K562 treated with DMSO at 1 percent for 24 hours (cell line): Measurements from ENCODE around the gene ZNF880. TPM values are rescaled to one million over a fixed set of nuclear protein-coding genes. Genes with fewer than 3 reads are reported as not detected.

Experiments
- total RNA-seq: library from RNA; unstranded; fragments of 300-600 nt; gene quantifications from 2 replicates; pipeline ENCODE4 v1.2.3, GENCODE V29; 2022; ENCODE audit warnings: low read depth; ENCODE audit not compliant: insufficient read depth

ZNF880 gene
- total RNA-seq = not detected in 2 replicates

GRCh38 chr19:52369559-52370340 is at the start of gene ZNF880:
Gene ZNF880 (plus strand): TSS chr19:52369923. CDS start chr19:52369966, 43 bp downstream.

GRCh38 chr19:52336117-52336790 is 33.5 kb upstream of the ZNF880 start, which contains the start of gene ZNF610:
Gene ZNF610 (plus strand): TSS chr19:52336243. CDS start chr19:52349173, 12,930 bp downstream.

GRCh38 chr19:52397310-52398080 is 27.8 kb downstream of the ZNF880 start, which contains the start of gene ZNF528:
Gene ZNF528 (plus strand): TSS chr19:52397849. CDS start chr19:52402014, 4,165 bp downstream.

GRCh38 chr19:52428937-52429336 is 59.2 kb downstream of the ZNF880 start, which contains the start of gene ZNF534:
Gene ZNF534 (plus strand): TSS chr19:52429148. CDS start chr19:52431475, 2,327 bp downstream.

Other genes starting within 250 kb of the ZNF880 start
- gene ZNF616, start 230.0 kb upstream of the ZNF880 start, total RNA-seq = 5.3 and 5.9 TPM in 2 replicates
- gene ZNF836, start 198.3 kb upstream of the ZNF880 start, total RNA-seq = 0.54 and 0.94 TPM in 2 replicates
- gene PPP2R1A, start 179.9 kb upstream of the ZNF880 start, total RNA-seq = 143 and 145 TPM in 2 replicates
- gene ZNF766, start 100.3 kb upstream of the ZNF880 start, total RNA-seq = 2.9 and 4.0 TPM in 2 replicates
- 2.6 and 6.0 TPM in 2 replicates for gene ZNF480, start 72.8 kb upstream of the ZNF880 start, total RNA-seq
- gene ZNF610, start 33.7 kb upstream of the ZNF880 start, total RNA-seq = not detected in 2 replicates
- 0.82 and 0.93 TPM in 2 replicates for gene ZNF528, start 27.9 kb downstream of the ZNF880 start, total RNA-seq
- 0.50 TPM in 1 of 2 replicates, not detected in the other for gene ZNF534, start 59.2 kb downstream of the ZNF880 start, total RNA-seq
- not detected in 2 replicates for gene ZNF578, start 83.6 kb downstream of the ZNF880 start, total RNA-seq
- 1.3 and 1.6 TPM in 2 replicates for gene ZNF808, start 157.7 kb downstream of the ZNF880 start, total RNA-seq
- gene ZNF701, start 200.4 kb downstream of the ZNF880 start, total RNA-seq = 4.4 and 4.7 TPM in 2 replicates